COLO668 (cell line): Measurements from ENCODE around the gene CREBRF.
"Not testable (repeated sequence)": the region's sequence is repeated elsewhere in the genome, so short reads cannot be mapped to it uniquely, and the experiment has no call there.

Experiments
- DNase-seq: peaks from one replicate; lab custom pipeline; 2025; ENCODE audit not compliant: unreplicated experiment; lab: John Stamatoyannopoulos, UW

CREBRF gene

GRCh38 chr5:173076471-173076870 lies 20.3 kb downstream of the CREBRF start:
- DNase-seq = not testable (repeated sequence)

GRCh38 chr5:173078878-173079277 lies 22.7 kb downstream of the CREBRF start:
- no peak for DNase-seq

GRCh38 chr5:173089581-173089980 lies 33.4 kb downstream of the CREBRF start:
- no peak for DNase-seq

GRCh38 chr5:173090639-173091038 lies 34.5 kb downstream of the CREBRF start:
- no peak for DNase-seq

GRCh38 chr5:173091981-173092380 lies 35.8 kb downstream of the CREBRF start:
- DNase-seq = no peak

GRCh38 chr5:173093606-173094005 lies 37.5 kb downstream of the CREBRF start:
- DNase-seq = no peak

- no peak for DNase-seq
These were observed 38.0 kb downstream of the CREBRF start for GRCh38 chr5:173094012-173094661.

GRCh38 chr5:173098787-173099186 lies 42.6 kb downstream of the CREBRF start:
- no peak for DNase-seq

GRCh38 chr5:173099461-173099860 lies 43.3 kb downstream of the CREBRF start:
- no peak for DNase-seq

- no peak for DNase-seq
These were observed 45.1 kb downstream of the CREBRF start for GRCh38 chr5:173101245-173101644.

- no peak for DNase-seq
These were observed 47.3 kb downstream of the CREBRF start for GRCh38 chr5:173103411-173103810.

GRCh38 chr5:173108914-173109313 lies 52.8 kb downstream of the CREBRF start:
- no peak for DNase-seq

- DNase-seq = no peak
These were observed 58.4 kb downstream of the CREBRF start for GRCh38 chr5:173114536-173114935.

- no peak for DNase-seq
These were observed 63.6 kb downstream of the CREBRF start for GRCh38 chr5:173119719-173120118.

GRCh38 chr5:173123416-173123815 lies 67.3 kb downstream of the CREBRF start:
- DNase-seq = no peak

- DNase-seq = not testable (repeated sequence)
These were observed 76.0 kb downstream of the CREBRF start for GRCh38 chr5:173132166-173132565.

- DNase-seq = no peak
These were observed 82.6 kb downstream of the CREBRF start for GRCh38 chr5:173138707-173139106.

- no peak for DNase-seq
These were observed 83.5 kb downstream of the CREBRF start for GRCh38 chr5:173139631-173140030.

- no peak for DNase-seq
These were observed 84.6 kb downstream of the CREBRF start for GRCh38 chr5:173140769-173141168.

- DNase-seq = no peak
These were observed 87.4 kb downstream of the CREBRF start for GRCh38 chr5:173143567-173143966.

GRCh38 chr5:173144200-173145176 lies 88.3 kb downstream of the CREBRF start, which contains the start of gene BNIP1:
Gene BNIP1, plus strand, starts transcription at chr5:173144531. Its CDS starts 15 bp downstream, at chr5:173144546.
- peak; percentile 97 for DNase-seq

- DNase-seq = no peak
These were observed 92.2 kb downstream of the CREBRF start for GRCh38 chr5:173148354-173148753.
